WTC11 (cell line): Measurements from ENCODE around the gene TMTC1. TPM values are rescaled to one million over a fixed set of nuclear protein-coding genes. Genes with fewer than 3 reads are reported as not detected.

Experiments used
- ATAC-seq: fragments of 200-7000 bp; cut with Tn5 transposase; 2 replicates; pipeline ENCODE4 v1.10.0; 2021; ENCODE audit warnings: mild to moderate bottlenecking, moderate library complexity
- CTCF ChIA-PET: fragments of 300-600 bp; sonication (Branson Sonifier 250); formaldehyde crosslinking; loops from one replicate; lab custom pipeline; 2021; ENCODE audit warnings: antibody characterized with exemption; lab: Charles Lee
- POLR2A ChIA-PET: fragments of 350-600 bp; sonication (Branson Sonifier 250); formaldehyde crosslinking; loops from one replicate; lab custom pipeline; 2021; ENCODE audit warnings: antibody characterized with exemption; lab: Charles Lee
- DNase-seq: peaks from one replicate; pipeline ENCODE4 v3.0.0; 2021; ENCODE audit warnings: low spot score
- H3K27ac Mint-ChIP-seq: 2 replicates; pipeline ENCODE4 v1.8.0; 2021; ENCODE audit warnings: mixed read lengths
- H3K27me3 Mint-ChIP-seq: 2 replicates; pipeline ENCODE4 v1.8.0; 2021; ENCODE audit warnings: low read depth, mild to moderate bottlenecking, moderate library complexity, mixed read lengths
- H3K36me3 Mint-ChIP-seq: 2 replicates; pipeline ENCODE4 v1.8.0; 2021; ENCODE audit warnings: mixed read lengths
- H3K4me1 Mint-ChIP-seq: 2 replicates; pipeline ENCODE4 v1.8.0; 2022; ENCODE audit warnings: mixed read lengths
- H3K4me3 Mint-ChIP-seq: 2 replicates; pipeline ENCODE4 v1.8.0; 2021; ENCODE audit warnings: mild to moderate bottlenecking, moderate library complexity, mixed read lengths
- H3K9me3 Mint-ChIP-seq: 2 replicates; pipeline ENCODE4 v1.8.0; 2021; ENCODE audit warnings: mixed read lengths
- CBFB ChIP-seq: sonication (generic); formaldehyde crosslinking; IDR thresholded peaks from 2 replicates; pipeline ENCODE4 v1.8.1; 2022; ENCODE audit warnings: mild to moderate bottlenecking, low read depth, missing genetic modification reagents
- CREB1 ChIP-seq: sonication (generic); formaldehyde crosslinking; IDR thresholded peaks from 2 replicates; pipeline ENCODE4 v1.8.0; 2023; ENCODE audit warnings: mild to moderate bottlenecking, missing genetic modification reagents
- ELF4 ChIP-seq: sonication (generic); formaldehyde crosslinking; IDR thresholded peaks from 2 replicates; pipeline ENCODE4 v1.8.1; 2022; ENCODE audit warnings: low read depth, mild to moderate bottlenecking, moderate library complexity, missing genetic modification reagents
- EMX1 ChIP-seq: fragments of 250-450 bp; sonication (Bioruptor Pico); IDR thresholded peaks from 2 replicates; pipeline ENCODE4 v1.8.0; 2021; ENCODE audit warnings: mild to moderate bottlenecking
- GABPB1 ChIP-seq: sonication (generic); formaldehyde crosslinking; IDR thresholded peaks from 2 replicates; pipeline ENCODE4 v1.8.1; 2023; ENCODE audit warnings: mild to moderate bottlenecking, missing genetic modification reagents
- GTF2I ChIP-seq: fragments of 250-450 bp; sonication (Bioruptor Pico); conservative IDR thresholded peaks from 2 replicates; pipeline ENCODE4 v1.4.0; 2021; ENCODE audit warnings: mild to moderate bottlenecking
- MXD4 ChIP-seq: fragments of 250-450 bp; sonication (Bioruptor Pico); IDR thresholded peaks from 2 replicates; pipeline ENCODE4 v1.8.0; 2021; ENCODE audit warnings: mild to moderate bottlenecking, moderate library complexity, borderline replicate concordance
- NFATC4 ChIP-seq: fragments of 250-450 bp; sonication (Bioruptor Pico); IDR thresholded peaks from 2 replicates; pipeline ENCODE4 v1.9.0; 2021; ENCODE audit warnings: mild to moderate bottlenecking
- PRRX2 ChIP-seq: fragments of 250-450 bp; sonication (Bioruptor Pico); IDR thresholded peaks from 2 replicates; pipeline ENCODE4 v1.8.0; 2021; ENCODE audit warnings: mild to moderate bottlenecking
- SMAD3 ChIP-seq: sonication (generic); formaldehyde crosslinking; IDR thresholded peaks from 2 replicates; pipeline ENCODE4 v1.8.0; 2022; ENCODE audit warnings: missing genetic modification reagents, mild to moderate bottlenecking, borderline replicate concordance
- TCF7 ChIP-seq: sonication (generic); formaldehyde crosslinking; IDR thresholded peaks from 2 replicates; pipeline ENCODE4 v1.8.0; 2022; ENCODE audit warnings: mild to moderate bottlenecking, low read depth, missing genetic modification reagents, moderate library complexity
- ZNF138 ChIP-seq: sonication (generic); formaldehyde crosslinking; conservative IDR thresholded peaks from 2 replicates; pipeline ENCODE4 v1.8.1; 2022; ENCODE audit warnings: mild to moderate bottlenecking, moderate library complexity, missing genetic modification reagents
- ZNF317 ChIP-seq: sonication (generic); formaldehyde crosslinking; IDR thresholded peaks from 2 replicates; pipeline ENCODE4 v1.8.1; 2023; ENCODE audit warnings: low read depth, mild to moderate bottlenecking, moderate library complexity, missing genetic modification reagents, borderline replicate concordance
- total RNA-seq: library from RNA; stranded (reverse); gene quantifications from 3 replicates; pipeline ENCODE4 v1.2.3, GENCODE V29; 2021
- TF ChIP-seq, protein P1 (sequence below): sonication (generic); formaldehyde crosslinking; IDR thresholded peaks from 2 replicates; pipeline ENCODE4 v1.8.1; 2022; ENCODE audit warnings: mild to moderate bottlenecking, missing genetic modification reagents, moderate library complexity, borderline replicate concordance
- TF ChIP-seq, protein P2 (sequence below): sonication (generic); formaldehyde crosslinking; IDR thresholded peaks from 2 replicates; pipeline ENCODE4 v1.8.1; 2022; ENCODE audit warnings: missing genetic modification reagents, borderline replicate concordance
- TF ChIP-seq, protein P3 (sequence below): sonication (generic); formaldehyde crosslinking; IDR thresholded peaks from 2 replicates; pipeline ENCODE4 v1.8.0; 2022; ENCODE audit warnings: mild to moderate bottlenecking, missing genetic modification reagents
- TF ChIP-seq, protein P4 (sequence below): sonication (generic); formaldehyde crosslinking; IDR thresholded peaks from 2 replicates; pipeline ENCODE4 v1.8.1; 2022; ENCODE audit warnings: mild to moderate bottlenecking, moderate library complexity, missing genetic modification reagents
- TF ChIP-seq, protein P5 (sequence below): fragments of 250-450 bp; sonication (Bioruptor Pico); IDR thresholded peaks from 2 replicates; pipeline ENCODE4 v2.1.2; 2022; ENCODE audit warnings: mild to moderate bottlenecking, moderate library complexity
- TF ChIP-seq, protein P6 (sequence below): sonication (generic); formaldehyde crosslinking; IDR thresholded peaks from 2 replicates; pipeline ENCODE4 v1.8.0; 2022; ENCODE audit warnings: mild to moderate bottlenecking, missing genetic modification reagents

Gene TMTC1
- total RNA-seq, 1 experiment from 2014 or later: 17.3 TPM

DNA sequence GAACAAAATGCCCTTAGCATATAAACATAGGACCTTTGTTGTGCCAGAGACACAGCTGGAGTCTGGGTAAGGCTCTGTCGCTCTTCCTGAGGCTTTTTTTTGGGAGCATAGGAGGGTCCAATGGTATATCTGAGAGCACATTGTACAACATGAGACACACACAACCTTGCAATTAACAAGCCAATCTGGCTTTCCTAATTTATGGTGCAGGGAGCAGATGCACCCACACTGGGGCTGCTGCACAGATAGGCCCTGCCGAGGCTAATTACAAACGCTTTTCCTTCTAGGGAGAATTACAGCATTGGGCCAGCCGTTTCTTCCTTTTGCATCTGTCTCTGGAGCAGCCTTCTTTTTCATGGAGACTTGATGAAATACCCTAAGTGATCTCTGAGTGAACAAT is 211.3 kb downstream of the TMTC1 start:
- POLR2A ChIA-PET: no interaction called here
- Mint-ChIP-seq H3K4me1 (peaks cover 9% of the 10 kb centered on the region), H3K36me3 (no peaks in the 10 kb centered on the region; the same call in 1 of the 2 replicates), H3K9me3 (no peaks in the 10 kb centered on the region), H3K4me3 (no peak overlapping the region), H3K27me3 (no peaks in the 10 kb centered on the region), H3K27ac (no peak overlapping the region)
- CTCF ChIA-PET: no interaction called here
- ATAC-seq (no peak), DNase-seq (no peak)
- no peak for TF ChIP-seq GABPB1 (CRISPR knock-in tag)
- TF ChIP-seq, protein P1, sequence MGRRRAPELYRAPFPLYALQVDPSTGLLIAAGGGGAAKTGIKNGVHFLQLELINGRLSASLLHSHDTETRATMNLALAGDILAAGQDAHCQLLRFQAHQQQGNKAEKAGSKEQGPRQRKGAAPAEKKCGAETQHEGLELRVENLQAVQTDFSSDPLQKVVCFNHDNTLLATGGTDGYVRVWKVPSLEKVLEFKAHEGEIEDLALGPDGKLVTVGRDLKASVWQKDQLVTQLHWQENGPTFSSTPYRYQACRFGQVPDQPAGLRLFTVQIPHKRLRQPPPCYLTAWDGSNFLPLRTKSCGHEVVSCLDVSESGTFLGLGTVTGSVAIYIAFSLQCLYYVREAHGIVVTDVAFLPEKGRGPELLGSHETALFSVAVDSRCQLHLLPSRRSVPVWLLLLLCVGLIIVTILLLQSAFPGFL (CRISPR knock-in tag): no peak

DNA sequence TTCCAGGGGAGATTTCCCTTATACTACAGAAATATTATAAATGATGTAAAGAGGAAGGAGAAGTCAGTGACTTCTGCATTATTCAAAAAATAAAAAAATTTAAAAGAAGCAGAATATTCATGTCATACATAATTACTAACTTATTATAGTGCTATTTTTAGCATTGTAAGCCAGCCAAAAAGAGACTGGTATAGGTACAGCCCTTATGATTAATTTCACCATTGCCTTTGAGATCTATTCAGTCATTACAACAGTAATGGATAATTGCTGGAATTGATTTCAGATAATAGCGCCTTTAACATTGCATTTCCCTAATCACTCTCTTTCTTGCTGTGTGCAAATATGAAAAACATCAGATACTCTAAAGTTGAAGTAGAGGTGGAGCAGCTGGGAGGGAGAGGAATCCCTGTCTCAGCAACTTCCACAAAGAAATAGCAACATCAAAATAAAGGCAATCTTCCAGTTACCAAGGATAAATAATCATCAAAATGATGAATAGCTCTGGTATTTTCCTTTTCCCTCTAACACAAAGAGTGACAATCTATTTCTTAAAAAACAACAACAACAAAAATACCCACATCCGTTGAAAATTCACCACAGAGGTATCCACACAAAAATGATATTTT is 214.5 kb downstream of the TMTC1 start:
- ChIA-PET CTCF (interaction anchor here (2.2 kb wide), 1 partner anchor 17 kb away, joined by 4 read pairs; no protein-coding TSS in a partner anchor), POLR2A (no interaction called here)
- DNase-seq (no peak), ATAC-seq (no peak)
- peaks cover 20% of the 10 kb centered on the region for H3K36me3 Mint-ChIP-seq
- peaks cover 3% of the 10 kb centered on the region; the same call in 1 of the 2 replicates for H3K27me3 Mint-ChIP-seq
- H3K4me1 Mint-ChIP-seq: peaks cover 22% of the 10 kb centered on the region
- no peak overlapping the region for H3K4me3 Mint-ChIP-seq
- peaks cover 17% of the 10 kb centered on the region for H3K9me3 Mint-ChIP-seq
- TF ChIP-seq ZNF317 (no peak), ZNF138 (no peak), TCF7 (no peak), EMX1 (no peak), NFATC4 (CRISPR knock-in tag) (no peak), PRRX2 (no peak), CREB1 (no peak), CBFB (CRISPR knock-in tag) (no peak), GTF2I (CRISPR knock-in tag) (no peak), MXD4 (CRISPR knock-in tag) (no peak)
- TF ChIP-seq, protein P2, sequence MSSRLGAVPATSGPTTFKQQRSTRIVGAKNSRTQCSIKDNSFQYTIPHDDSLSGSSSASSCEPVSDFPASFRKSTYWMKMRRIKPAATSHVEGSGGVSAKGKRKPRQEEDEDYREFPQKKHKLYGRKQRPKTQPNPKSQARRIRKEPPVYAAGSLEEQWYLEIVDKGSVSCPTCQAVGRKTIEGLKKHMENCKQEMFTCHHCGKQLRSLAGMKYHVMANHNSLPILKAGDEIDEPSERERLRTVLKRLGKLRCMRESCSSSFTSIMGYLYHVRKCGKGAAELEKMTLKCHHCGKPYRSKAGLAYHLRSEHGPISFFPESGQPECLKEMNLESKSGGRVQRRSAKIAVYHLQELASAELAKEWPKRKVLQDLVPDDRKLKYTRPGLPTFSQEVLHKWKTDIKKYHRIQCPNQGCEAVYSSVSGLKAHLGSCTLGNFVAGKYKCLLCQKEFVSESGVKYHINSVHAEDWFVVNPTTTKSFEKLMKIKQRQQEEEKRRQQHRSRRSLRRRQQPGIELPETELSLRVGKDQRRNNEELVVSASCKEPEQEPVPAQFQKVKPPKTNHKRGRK (CRISPR knock-in tag): no peak
- TF ChIP-seq, protein P3, sequence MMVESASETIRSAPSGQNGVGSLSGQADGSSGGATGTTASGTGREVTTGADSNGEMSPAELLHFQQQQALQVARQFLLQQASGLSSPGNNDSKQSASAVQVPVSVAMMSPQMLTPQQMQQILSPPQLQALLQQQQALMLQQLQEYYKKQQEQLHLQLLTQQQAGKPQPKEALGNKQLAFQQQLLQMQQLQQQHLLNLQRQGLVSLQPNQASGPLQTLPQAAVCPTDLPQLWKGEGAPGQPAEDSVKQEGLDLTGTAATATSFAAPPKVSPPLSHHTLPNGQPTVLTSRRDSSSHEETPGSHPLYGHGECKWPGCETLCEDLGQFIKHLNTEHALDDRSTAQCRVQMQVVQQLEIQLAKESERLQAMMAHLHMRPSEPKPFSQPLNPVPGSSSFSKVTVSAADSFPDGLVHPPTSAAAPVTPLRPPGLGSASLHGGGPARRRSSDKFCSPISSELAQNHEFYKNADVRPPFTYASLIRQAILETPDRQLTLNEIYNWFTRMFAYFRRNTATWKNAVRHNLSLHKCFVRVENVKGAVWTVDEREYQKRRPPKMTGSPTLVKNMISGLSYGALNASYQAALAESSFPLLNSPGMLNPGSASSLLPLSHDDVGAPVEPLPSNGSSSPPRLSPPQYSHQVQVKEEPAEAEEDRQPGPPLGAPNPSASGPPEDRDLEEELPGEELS (CRISPR knock-in tag): no peak
- TF ChIP-seq, protein P4, sequence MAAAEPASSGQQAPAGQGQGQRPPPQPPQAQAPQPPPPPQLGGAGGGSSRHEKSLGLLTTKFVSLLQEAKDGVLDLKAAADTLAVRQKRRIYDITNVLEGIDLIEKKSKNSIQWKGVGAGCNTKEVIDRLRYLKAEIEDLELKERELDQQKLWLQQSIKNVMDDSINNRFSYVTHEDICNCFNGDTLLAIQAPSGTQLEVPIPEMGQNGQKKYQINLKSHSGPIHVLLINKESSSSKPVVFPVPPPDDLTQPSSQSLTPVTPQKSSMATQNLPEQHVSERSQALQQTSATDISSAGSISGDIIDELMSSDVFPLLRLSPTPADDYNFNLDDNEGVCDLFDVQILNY (CRISPR knock-in tag): no peak
- H3K27ac Mint-ChIP-seq: no peak overlapping the region

DNA sequence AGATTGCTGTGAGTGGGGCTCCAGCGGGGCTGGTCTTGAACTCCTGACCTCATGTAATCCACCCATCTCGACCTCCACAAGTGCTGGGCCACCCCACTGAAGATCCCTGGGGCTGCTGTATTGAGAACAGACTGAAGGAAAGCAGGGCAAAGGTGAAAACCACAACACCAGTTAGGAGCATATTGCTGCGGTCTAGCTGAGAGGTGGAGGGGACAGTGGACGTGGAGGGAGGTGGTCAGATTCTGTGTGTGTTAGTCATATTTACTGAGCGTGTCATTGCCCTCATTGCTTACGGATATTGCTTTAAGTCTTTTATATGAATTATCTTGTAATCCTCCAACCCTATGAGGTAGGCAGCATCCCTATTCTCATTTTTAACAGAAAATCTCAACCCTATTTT is 217.3 kb downstream of the TMTC1 start:
- peaks cover 23% of the 10 kb centered on the region for H3K36me3 Mint-ChIP-seq
- POLR2A ChIA-PET: no interaction called here
- DNase-seq (no peak), ATAC-seq (no peak)
- peaks cover 36% of the 10 kb centered on the region for H3K4me1 Mint-ChIP-seq
- H3K4me3 Mint-ChIP-seq: no peak overlapping the region
- no peak overlapping the region for H3K27ac Mint-ChIP-seq
- CTCF ChIA-PET: interaction anchor here (1.2 kb wide), 1 partner anchor 336 kb away, joined by 4 read pairs; no protein-coding TSS in a partner anchor
- peaks cover 9% of the 10 kb centered on the region; the same call in 1 of the 2 replicates for H3K27me3 Mint-ChIP-seq
- H3K9me3 Mint-ChIP-seq: peaks cover 21% of the 10 kb centered on the region
- TF ChIP-seq, protein P5, sequence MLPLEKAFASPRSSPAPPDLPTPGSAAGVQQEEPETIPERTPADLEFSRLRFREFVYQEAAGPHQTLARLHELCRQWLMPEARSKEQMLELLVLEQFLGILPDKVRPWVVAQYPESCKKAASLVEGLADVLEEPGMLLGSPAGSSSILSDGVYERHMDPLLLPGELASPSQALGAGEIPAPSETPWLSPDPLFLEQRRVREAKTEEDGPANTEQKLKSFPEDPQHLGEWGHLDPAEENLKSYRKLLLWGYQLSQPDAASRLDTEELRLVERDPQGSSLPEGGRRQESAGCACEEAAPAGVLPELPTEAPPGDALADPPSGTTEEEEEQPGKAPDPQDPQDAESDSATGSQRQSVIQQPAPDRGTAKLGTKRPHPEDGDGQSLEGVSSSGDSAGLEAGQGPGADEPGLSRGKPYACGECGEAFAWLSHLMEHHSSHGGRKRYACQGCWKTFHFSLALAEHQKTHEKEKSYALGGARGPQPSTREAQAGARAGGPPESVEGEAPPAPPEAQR (CRISPR knock-in tag): no peak
- TF ChIP-seq, protein P4 (CRISPR knock-in tag): no peak
- TF ChIP-seq CBFB (CRISPR knock-in tag) (no peak), SMAD3 (CRISPR knock-in tag) (no peak), PRRX2 (no peak), ELF4 (CRISPR knock-in tag) (no peak), TCF7 (no peak)
- TF ChIP-seq, protein P6, sequence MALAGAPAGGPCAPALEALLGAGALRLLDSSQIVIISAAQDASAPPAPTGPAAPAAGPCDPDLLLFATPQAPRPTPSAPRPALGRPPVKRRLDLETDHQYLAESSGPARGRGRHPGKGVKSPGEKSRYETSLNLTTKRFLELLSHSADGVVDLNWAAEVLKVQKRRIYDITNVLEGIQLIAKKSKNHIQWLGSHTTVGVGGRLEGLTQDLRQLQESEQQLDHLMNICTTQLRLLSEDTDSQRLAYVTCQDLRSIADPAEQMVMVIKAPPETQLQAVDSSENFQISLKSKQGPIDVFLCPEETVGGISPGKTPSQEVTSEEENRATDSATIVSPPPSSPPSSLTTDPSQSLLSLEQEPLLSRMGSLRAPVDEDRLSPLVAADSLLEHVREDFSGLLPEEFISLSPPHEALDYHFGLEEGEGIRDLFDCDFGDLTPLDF (CRISPR knock-in tag): no peak
